T-helper 2 cell treated with Interferon-gamma antibody and Interleukin-4, amounts not matched to agents 5 μg/mL and 100 μg/mL, for 36 hours (primary cell): ENCODE data around the gene CXCL17.
"Not testable (repeated sequence)": the region's sequence is repeated elsewhere in the genome, so short reads cannot be mapped to it uniquely, and the experiment has no call there.

Experiments
- DNase-seq: peaks from one replicate; pipeline ENCODE4 v3.0.0; 2021; ENCODE audit warnings: low spot score
- H3K27ac Mint-ChIP-seq: one replicate; pipeline ENCODE4 v1.8.0; 2021; ENCODE audit warnings: mild to moderate bottlenecking, mixed read lengths
- H3K27me3 Mint-ChIP-seq: one replicate; pipeline ENCODE4 v1.8.0; 2021; ENCODE audit warnings: low read depth, mixed read lengths
- H3K36me3 Mint-ChIP-seq: one replicate; pipeline ENCODE4 v1.8.0; 2021; ENCODE audit warnings: low read depth, mixed read lengths
- H3K4me1 Mint-ChIP-seq: one replicate; pipeline ENCODE4 v1.8.0; 2021; ENCODE audit warnings: low read depth, mixed read lengths
- H3K4me3 Mint-ChIP-seq: one replicate; pipeline ENCODE4 v1.8.0; 2022; ENCODE audit warnings: mild to moderate bottlenecking, moderate library complexity, mixed read lengths
- H3K9me3 Mint-ChIP-seq: one replicate; pipeline ENCODE4 v1.8.0; 2021; ENCODE audit warnings: mixed read lengths

CXCL17 gene

DNA sequence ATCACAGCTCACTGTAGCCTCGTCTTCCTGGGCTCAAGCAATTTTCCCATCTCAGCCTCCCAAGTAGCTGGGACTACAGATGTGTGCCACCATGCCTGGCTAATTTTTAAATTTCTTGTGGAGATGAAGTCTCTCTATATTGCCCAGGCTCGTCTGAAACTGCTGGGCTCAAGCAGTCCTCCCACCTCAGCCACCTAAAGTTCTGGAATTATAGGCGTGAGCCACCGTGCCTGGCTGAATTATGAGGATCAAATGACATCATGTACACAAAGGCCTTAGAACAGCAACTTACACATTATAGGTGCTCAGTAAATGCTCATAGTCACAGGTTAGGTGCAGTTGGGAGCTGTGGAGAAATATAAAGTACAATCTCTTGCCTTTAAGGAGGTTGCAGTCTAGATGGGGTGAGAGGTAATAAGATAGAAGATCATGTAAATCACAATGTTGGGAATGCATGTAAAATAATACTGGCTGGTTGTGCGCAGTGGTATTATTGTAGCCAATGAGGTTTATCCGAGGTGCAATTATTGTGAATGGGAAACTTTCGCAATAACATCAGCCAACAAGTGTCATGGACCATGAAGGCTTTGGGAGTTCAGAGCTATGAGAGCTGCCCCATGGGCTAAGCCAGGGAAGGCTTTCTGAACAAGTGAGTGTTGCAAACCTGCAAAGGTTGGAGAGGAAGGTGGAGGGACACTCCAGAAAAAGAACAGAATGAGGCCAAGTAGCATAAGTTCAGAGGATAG is 29.8 kb upstream of the CXCL17 start:
- Mint-ChIP-seq H3K4me1 (peaks cover 10% of the 10 kb centered on the region), H3K27me3 (no peaks in the 10 kb centered on the region), H3K9me3 (no peaks in the 10 kb centered on the region), H3K4me3 (no peak overlapping the region), H3K27ac (no peak overlapping the region), H3K36me3 (no peaks in the 10 kb centered on the region)
- DNase-seq = no peak

DNA sequence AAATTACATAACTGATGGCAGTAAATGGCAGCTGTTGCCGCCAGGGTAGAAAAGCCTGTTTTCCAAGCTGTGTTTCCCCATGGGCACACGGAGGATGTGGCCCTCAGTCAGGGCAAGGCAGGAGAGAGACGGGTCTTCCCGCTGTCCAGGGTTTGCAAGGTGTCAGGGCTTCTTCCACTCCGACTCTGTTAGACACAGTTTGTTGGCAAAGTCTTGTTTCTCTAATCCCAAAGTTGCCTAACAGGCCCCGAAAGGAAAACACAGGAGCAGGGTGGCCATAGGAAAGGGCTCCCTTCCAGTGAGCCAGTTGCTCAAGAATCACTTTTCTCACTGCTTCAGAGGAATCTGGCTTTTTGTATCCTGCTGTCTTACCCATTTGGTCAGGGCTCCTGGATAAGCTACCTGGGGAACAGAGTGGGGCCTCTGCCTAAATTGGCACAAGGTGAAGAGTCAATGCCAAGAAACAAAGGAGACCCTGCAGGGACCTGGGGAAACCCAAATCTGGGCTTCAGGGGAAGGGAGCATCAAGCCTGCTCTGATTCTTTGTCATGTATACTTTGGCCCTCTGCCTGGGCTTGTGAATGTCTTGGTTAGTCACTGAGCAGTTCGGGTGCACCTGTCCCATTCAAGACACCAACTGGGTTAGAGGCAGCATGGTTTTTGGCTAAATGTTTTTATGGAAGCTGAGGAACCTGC is 29.0 kb upstream of the CXCL17 start:
- Mint-ChIP-seq H3K4me1 (peaks cover 18% of the 10 kb centered on the region), H3K9me3 (no peaks in the 10 kb centered on the region), H3K27ac (no peak overlapping the region), H3K36me3 (no peaks in the 10 kb centered on the region), H3K4me3 (no peak overlapping the region), H3K27me3 (no peaks in the 10 kb centered on the region)
- DNase-seq = no peak

DNA sequence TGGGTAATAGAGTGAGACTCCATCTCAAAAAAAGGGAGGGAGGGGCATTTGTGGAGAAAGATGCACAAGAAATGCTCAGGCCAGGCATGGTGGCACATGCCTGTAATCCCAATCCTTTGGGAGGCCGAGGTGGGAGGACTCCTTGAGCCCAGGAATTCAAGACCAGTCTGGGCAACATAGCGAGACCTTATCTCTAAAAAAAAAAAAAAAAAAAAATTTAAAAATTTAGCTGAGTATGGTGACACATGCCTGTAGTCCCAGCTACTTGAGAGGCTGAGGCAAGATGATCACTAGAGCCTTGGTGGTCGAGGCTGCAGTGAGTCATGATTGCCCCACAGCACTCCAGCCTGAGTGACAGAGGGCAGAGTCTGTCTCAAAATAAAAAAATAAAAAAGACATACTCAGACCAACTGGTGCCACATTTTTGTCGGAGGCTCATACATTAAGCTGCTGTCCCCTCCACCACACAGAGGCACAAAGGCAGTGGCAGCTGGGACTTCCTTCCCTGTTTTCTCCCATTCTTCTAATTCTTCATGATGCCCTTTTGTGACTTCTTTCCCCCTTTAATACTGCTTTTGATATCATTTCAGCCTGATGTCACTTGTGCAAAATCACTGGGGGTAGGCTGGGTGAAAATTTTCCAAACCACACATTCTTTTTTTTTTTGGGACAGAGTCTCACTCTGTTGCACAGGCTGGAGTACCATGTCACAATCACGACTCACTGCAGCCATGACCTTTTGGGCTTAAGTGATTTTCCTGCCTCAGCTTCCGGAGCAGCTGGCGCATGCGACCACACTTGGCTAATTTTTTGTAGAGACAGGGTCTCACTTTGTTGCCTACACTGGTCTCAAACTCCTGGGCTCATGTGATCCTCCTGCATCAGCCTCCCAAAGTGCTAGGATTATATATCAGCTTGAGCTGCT is 26.8 kb upstream of the CXCL17 start:
- peaks cover 28% of the 10 kb centered on the region for H3K4me1 Mint-ChIP-seq
- DNase-seq = peak; percentile 25
- no peaks in the 10 kb centered on the region for H3K27me3 Mint-ChIP-seq
- H3K36me3 Mint-ChIP-seq = no peaks in the 10 kb centered on the region
- no peaks in the 10 kb centered on the region for H3K9me3 Mint-ChIP-seq
- no peak overlapping the region for H3K4me3 Mint-ChIP-seq
- H3K27ac Mint-ChIP-seq = peak overlapping the region; percentile 29

DNA sequence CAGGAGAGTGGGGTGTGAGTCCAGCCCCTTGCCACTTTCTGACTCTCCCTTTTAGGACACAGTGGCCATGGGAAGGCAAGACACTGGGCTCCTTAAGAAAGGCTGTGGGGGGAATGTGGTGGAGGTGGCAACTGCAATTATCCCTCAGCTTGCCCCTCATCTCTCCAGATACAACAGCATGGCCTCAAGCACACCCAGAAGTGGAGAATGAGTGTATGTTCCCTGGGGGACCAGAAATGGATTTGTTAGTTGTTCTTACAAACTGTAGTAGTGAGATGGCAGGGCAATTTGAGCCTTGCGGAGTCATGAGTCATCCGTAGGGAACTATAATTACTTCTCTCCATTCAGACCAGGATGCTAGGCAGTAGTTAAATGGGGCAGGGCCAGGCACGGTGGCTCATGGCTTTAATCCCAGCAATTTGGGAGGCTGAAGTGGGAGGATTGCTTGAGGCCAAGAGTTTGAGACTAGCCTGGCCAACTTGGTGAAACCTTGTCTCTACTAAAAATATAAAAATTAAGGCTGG is 25.6 kb upstream of the CXCL17 start:
- no peak overlapping the region for H3K27ac Mint-ChIP-seq
- H3K27me3 Mint-ChIP-seq = no peaks in the 10 kb centered on the region
- no peak for DNase-seq
- H3K9me3 Mint-ChIP-seq = no peaks in the 10 kb centered on the region
- H3K4me3 Mint-ChIP-seq = no peak overlapping the region
- peaks cover 28% of the 10 kb centered on the region for H3K4me1 Mint-ChIP-seq
- H3K36me3 Mint-ChIP-seq = no peaks in the 10 kb centered on the region

DNA sequence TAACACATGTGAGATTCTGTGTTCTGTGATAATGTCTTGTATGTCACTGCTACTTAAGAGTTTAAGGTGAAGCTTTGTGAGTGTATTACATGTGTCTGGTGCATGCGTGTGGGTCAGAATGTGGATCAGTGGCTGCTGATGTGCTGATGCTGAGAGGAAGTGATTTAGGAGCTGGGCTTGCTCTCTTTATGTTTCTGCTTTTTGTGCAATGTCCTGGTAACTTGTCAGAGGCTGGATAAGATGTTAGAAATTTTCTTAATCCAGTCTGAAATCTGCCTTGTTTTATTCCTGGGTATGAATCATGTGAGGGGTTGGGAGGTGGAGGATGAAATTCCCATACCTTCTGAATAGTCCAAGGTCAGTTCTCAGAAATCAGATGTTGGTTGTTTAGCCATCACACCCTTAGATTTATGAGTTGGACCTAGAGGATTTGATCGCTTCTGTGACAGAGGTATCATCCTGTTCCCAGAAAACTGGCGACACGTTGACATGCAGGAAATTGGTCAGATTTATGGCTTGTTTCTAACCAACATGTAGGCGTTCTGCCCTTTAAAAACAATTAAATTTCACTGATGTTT is 24.5 kb upstream of the CXCL17 start:
- Mint-ChIP-seq H3K36me3 (no peaks in the 10 kb centered on the region), H3K4me1 (peaks cover 28% of the 10 kb centered on the region), H3K27me3 (no peaks in the 10 kb centered on the region), H3K27ac (no peak overlapping the region), H3K9me3 (no peaks in the 10 kb centered on the region), H3K4me3 (no peak overlapping the region)
- DNase-seq = no peak

DNA sequence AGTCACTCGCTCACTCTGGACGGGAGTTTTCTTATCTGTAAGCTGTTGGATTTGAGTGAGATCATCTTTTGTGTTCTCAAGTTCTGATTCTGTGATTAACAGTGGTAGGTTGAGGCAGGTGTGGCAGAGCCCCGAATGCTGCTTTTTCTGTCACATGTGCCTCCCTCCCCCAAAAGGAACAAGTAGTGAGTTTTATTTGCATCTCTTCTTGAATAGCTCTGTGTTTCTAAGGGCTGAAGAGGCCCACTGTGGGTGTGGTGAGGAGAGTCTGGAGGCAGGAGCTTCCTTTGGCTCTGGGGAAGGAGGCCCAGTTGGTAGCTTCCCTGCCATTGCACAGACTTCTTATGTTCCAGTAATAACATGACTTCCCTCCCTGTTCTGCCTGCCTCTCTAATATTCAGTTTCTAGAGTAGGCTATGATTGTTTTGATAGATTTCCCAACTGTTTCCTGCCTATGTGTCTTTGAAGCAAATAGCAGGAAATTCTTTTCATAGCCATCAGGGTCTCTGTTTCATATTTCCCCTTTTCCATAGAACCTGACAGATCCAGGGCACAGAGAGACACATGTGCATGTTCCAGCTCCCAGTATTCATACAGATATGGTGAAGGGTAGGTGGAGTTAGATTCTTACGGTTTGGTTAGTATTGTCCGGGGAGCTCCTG is 23.9 kb upstream of the CXCL17 start:
- Mint-ChIP-seq H3K4me1 (peaks cover 28% of the 10 kb centered on the region), H3K36me3 (no peaks in the 10 kb centered on the region), H3K9me3 (no peaks in the 10 kb centered on the region), H3K27ac (no peak overlapping the region), H3K27me3 (no peaks in the 10 kb centered on the region), H3K4me3 (no peak overlapping the region)
- DNase-seq = no peak

DNA sequence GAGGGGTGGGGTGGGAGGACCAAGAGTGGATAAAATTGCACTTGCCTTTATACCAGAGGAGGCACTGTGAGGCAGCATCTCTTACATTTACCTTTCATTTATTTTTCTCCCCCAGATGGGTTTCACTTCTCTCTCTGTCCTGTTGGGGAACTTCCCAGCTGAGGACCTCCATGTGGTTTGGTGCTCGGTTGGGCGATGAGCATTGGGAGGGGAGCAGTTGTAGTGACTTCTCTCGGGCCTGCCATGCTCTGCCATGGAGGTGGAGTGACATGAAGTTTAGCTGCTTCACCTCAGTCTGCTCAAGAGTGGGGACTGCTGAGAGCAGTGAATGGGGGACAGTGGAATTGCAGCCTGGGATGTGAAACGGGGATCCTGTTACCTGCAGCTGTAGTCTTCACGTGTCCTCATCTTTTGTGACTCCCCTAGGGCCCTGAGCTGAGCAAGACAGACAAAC is 23.1 kb upstream of the CXCL17 start:
- no peaks in the 10 kb centered on the region for H3K9me3 Mint-ChIP-seq
- no peaks in the 10 kb centered on the region for H3K36me3 Mint-ChIP-seq
- no peak for DNase-seq
- no peaks in the 10 kb centered on the region for H3K27me3 Mint-ChIP-seq
- peaks cover 28% of the 10 kb centered on the region for H3K4me1 Mint-ChIP-seq
- H3K27ac Mint-ChIP-seq = no peak overlapping the region
- H3K4me3 Mint-ChIP-seq = no peak overlapping the region

DNA sequence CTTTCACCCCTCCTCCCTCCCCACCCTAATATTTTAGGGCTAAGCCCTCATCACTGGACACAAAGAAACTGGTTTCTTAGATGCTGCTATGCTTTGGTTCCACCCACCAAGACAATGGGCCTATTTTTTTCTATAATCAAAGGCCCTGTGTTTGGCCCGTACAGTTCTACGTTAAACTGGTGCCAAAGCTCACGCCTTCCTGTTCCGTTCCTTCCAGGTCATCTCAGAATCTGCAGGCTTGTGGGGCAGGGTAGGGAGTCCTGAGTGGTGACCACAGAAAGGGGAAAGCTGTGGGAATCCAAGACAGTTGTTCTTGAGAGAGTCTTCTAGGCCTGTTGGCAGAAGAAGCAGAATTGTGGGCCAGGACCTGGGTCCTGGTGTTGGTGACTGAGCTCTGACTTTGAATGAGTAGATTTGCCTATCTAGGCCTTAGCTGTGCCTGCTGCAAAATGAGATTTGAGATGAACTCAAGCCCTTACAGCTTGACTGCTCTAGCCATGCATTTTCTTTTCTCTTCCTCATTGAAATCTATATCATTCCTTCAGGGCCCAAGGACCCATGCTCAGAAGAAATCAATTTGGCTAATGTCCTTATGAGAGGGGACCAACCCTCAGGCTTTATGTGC is 19.1 kb upstream of the CXCL17 start:
- H3K27ac Mint-ChIP-seq = no peak overlapping the region
- no peak overlapping the region for H3K4me3 Mint-ChIP-seq
- no peaks in the 10 kb centered on the region for H3K9me3 Mint-ChIP-seq
- peaks cover 15% of the 10 kb centered on the region for H3K4me1 Mint-ChIP-seq
- DNase-seq = no peak
- H3K36me3 Mint-ChIP-seq = peaks cover 4% of the 10 kb centered on the region
- no peaks in the 10 kb centered on the region for H3K27me3 Mint-ChIP-seq

DNA sequence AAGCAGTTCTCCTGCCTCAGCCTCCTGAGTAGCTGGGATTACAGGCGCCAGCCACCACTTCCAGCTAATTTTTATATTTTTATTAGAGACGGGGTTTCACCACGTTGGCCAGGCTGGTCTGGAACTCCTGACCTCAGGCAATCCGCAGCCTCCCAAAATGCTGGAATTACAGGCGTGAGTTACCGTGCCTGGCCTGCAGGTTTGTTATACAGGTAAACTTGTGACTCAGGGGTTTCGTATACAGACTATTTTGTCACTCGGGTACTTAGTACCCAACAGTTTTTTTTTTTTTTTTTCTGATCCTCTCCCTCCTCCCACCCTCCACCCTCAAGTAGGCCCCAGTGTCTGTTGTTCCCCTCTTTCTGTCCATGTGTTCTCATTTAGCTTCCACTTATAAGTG is 18.5 kb upstream of the CXCL17 start:
- H3K36me3 Mint-ChIP-seq, H3K27ac Mint-ChIP-seq, DNase-seq, H3K27me3 Mint-ChIP-seq, H3K9me3 Mint-ChIP-seq, H3K4me3 Mint-ChIP-seq, H3K4me1 Mint-ChIP-seq: not testable (repeated sequence)

DNA sequence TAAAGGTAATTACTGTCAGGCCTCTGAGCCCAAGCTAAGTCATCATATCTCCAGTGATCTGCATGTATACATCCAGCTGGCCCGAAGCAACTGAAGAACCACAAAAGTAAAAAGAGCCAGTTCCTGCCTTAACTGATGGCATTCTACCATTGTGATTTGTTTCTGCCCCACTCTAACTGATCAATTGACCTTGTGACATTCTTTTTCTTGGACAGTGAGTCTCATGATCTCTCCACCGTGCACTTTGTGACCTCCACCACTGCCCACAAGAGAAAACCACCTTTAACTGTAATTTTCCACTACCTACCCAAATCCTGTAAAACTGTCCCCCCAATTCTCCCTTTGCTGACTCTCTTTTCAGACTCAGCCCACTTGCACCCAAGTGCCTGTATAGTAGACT is 17.2 kb upstream of the CXCL17 start:
- Mint-ChIP-seq H3K36me3 (peaks cover 4% of the 10 kb centered on the region), H3K9me3 (no peaks in the 10 kb centered on the region), H3K27ac (no peak overlapping the region), H3K27me3 (no peaks in the 10 kb centered on the region), H3K4me3 (no peak overlapping the region), H3K4me1 (peaks cover 15% of the 10 kb centered on the region)
- no peak for DNase-seq

DNA sequence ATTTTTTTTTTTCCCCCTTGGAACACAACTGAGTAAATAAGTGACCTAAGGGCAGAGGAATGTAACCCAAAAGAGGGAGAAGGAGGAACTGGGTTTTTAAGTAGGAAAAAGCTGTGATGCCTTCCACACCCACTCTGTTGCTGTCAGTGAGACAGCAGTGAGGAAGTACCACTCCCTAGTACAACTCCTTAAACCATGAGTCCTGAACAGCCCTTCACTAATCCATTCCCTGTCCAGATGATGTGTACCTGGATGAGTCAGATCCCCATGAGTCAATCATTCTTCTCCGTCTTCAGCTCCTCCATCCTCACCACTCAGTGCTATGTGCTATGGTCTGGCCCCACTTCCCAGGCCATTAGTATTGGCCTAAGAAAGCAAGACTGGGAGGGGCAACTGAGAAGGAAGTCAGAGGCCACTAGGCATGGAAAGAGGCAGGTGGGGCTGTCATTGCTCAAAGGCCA is 12.9 kb upstream of the CXCL17 start:
- H3K36me3 Mint-ChIP-seq = peaks cover 4% of the 10 kb centered on the region
- H3K27me3 Mint-ChIP-seq = peaks cover 3% of the 10 kb centered on the region
- no peak overlapping the region for H3K4me3 Mint-ChIP-seq
- H3K9me3 Mint-ChIP-seq = no peaks in the 10 kb centered on the region
- H3K27ac Mint-ChIP-seq = no peak overlapping the region
- DNase-seq = no peak
- H3K4me1 Mint-ChIP-seq = peaks cover 41% of the 10 kb centered on the region

DNA sequence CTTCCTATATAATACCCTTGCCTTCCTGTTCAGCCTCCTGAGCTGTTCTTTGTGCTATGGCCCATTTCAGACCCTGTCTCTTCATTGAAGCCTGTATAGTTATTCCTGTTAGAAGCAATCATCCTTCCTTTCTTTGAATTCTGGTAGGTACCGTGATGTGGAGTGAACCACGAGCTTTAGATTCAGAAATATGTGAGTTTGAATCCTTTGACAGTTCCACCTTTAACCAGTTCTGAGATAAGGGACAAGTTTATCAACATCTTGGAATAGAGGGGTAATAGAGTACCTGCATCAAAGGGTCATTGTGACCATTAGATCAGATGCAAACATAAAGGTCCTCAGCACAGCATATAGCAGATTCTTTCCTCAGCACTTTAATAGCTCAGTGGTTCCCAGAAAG is 12.3 kb upstream of the CXCL17 start:
- no peak overlapping the region for H3K27ac Mint-ChIP-seq
- no peak overlapping the region for H3K4me3 Mint-ChIP-seq

DNA sequence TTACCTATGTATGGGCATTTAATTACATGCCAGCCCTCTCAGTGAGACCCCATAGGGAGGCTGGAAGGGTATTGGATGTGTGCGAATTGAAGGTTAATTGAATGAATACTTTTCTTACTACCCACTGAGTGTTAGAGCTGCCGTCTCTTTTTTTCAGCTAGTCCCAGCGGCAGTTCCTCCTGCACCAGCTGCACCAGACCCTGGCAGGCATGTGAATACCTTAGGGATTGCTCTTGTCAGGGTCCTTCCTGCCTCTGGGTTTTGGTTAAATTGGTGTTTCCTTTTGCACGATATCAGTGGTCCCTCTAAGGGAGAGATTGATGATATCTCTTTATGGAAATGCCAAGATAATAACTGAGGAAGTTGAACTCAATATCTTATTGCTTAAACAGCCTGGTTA is 9.8 kb upstream of the CXCL17 start:
- H3K27me3 Mint-ChIP-seq = peaks cover 3% of the 10 kb centered on the region
- H3K27ac Mint-ChIP-seq = no peak overlapping the region

More for the DNA sequence above, 12.3 kb upstream of the CXCL17 start:
- no peak for DNase-seq
- Mint-ChIP-seq H3K27me3 (peaks cover 3% of the 10 kb centered on the region), H3K36me3 (peaks cover 2% of the 10 kb centered on the region), H3K4me1 (peaks cover 40% of the 10 kb centered on the region), H3K9me3 (no peaks in the 10 kb centered on the region)

More for the DNA sequence above, 9.8 kb upstream of the CXCL17 start:
- Mint-ChIP-seq H3K4me3 (no peak overlapping the region), H3K36me3 (no peaks in the 10 kb centered on the region), H3K9me3 (no peaks in the 10 kb centered on the region), H3K4me1 (peaks cover 37% of the 10 kb centered on the region)
- no peak for DNase-seq
